HG02759 (cell line): ENCODE results near the gene SPAG9.
A peak's percentile ranks its signal among the peaks of the same experiment; 100 is the strongest.
"Not testable (repeated sequence)": the region's sequence is repeated elsewhere in the genome, so short reads cannot be mapped to it uniquely, and the experiment has no call there.

ENCODE experiments used
- ATAC-seq: cut with Tn5 transposase; IDR thresholded peaks from one replicate; pipeline ENCODE4 v1.9.1; 2021; ENCODE audit warnings: mild to moderate bottlenecking, moderate library complexity; ENCODE audit not compliant: unreplicated experiment

Gene SPAG9

GRCh38 chr17:51133365-51133764 is 12.7 kb upstream of the SPAG9 start:
- no peak for ATAC-seq

DNA sequence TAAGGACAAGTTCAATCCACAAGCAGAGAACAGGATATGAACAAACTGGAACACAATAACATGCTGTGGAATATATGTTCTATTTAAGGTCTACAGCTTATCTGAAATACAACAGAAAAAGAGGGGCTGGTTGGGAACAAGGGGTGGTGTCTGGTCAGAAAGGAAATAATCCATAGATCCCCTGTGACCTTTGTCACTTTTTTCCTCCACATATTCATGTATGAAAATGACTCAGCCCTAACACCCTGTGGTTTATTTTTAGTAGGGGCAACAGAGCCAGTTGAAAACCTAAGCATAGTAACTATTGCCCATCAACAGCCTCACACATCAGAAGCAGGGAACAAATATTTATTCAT is 12.3 kb upstream of the SPAG9 start:
- ATAC-seq: peak; percentile 59

DNA sequence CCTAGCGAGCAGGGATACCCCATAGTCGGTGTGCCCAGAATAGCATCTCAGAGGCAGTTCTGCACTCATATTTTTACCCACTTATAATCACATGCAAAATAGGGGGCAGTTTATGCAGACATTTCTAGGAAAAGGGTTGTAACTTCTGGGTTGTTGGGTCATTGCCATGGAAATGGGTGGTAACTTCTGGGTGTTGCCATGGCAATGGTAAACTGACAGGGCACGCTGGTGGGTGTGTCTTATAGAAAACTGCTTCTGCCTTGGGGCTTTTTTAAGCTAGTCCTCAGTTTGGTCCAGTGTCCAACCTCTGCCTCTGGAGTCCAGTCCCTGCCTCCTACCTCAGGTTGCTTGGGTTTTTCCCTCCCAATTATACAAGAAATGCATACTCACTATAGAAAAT is 7.4 kb upstream of the SPAG9 start:
- ATAC-seq: no peak

GRCh38 chr17:51124640-51125503 is 4.2 kb upstream of the SPAG9 start:
- ATAC-seq: no peak

- ATAC-seq: not testable (repeated sequence)
Measured at GRCh38 chr17:51122473-51123115, 1.9 kb upstream of the SPAG9 start.

DNA sequence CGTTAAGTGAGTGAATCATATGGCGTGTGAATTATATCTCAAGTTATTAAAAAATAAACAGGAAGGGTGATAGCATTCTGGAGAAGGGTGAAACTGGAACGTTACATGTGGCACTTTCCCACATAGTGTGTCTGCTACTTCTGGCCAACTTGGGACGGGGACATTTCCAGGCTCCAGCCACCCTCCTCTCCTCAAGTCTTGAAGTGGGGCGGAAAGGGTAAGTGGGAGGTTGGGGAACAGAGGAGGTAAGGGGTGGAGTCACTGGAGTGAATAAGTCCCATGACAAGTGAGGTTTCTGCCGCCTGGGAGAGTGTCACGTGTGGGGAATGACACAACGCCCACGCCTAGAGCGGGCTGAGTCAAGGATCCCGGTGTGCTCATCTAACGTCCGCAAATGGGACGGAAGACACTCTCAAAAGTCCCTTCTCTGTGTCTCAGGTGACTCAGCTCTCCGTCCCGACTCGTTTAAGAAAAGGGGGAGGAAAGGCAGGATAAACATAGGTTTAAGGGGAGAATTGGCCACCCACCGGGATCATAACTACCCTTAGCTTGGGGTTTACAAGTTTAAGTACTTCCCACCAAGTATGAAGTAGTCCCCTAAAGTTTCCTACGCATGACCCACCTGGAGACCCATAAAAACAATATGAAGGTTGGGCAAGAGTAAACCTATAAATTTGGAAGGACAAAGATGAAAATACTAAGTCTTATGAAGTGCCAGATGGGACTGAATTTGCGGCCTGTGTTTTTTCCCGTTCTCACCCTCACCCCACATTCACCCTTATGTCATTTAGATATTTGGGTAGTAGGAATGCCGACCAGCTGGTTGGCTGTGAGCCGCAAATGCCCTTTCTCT is 1.2 kb upstream of the SPAG9 start:
- ATAC-seq: peak; percentile 32

DNA sequence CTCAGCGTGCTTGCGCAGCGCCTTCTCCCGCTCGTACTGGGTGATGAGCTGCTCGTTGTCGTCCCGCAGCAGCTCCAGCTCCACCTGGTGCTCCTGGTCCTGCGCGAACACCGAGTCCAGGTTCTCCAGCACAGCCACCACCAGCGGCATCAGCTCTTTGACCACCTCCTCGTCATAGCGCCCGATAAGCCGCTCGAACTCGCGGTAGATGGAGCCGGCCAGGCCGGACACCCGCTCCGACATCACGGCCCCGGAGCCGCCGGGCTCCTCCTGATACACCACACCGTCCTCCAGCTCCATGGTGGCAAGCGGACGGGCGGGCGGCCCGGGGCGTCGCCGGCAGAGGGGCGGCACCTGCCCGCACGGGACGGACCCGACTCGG is 320 bp downstream of the SPAG9 start:
- ATAC-seq: peak; percentile 35

GRCh38 chr17:51119415-51120356 is 982 bp downstream of the SPAG9 start:
- ATAC-seq: peak; percentile 23

GRCh38 chr17:51118330-51119195 is 2.1 kb downstream of the SPAG9 start:
- no peak for ATAC-seq

GRCh38 chr17:51115179-51115578 is 5.5 kb downstream of the SPAG9 start:
- ATAC-seq: no peak

- peak; percentile 74 for ATAC-seq
Measured at GRCh38 chr17:51112303-51113222, 8.1 kb downstream of the SPAG9 start.

- no peak for ATAC-seq
Measured at GRCh38 chr17:51107778-51108177, 12.9 kb downstream of the SPAG9 start.

DNA sequence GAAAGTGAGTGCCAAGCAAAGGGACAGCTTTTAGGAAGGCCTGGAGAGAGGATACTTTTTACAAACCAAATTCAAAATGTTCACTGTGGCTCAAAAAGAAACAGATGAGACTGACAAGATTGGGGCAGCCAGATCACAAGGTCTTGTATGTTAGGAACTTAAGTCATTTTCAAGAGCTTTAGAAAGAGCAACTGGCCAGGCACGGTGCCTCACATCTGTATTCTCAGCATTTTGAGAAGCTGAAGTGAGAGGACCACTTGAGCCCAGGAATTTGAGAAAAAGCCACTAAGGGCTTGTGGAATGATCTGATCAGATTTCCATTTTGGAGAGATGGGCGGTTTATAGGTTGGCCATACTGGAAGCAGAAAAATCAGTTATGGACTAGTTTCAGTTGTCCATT is 17.2 kb downstream of the SPAG9 start:
- no peak for ATAC-seq

- ATAC-seq: no peak
Measured at GRCh38 chr17:51103050-51103449, 17.6 kb downstream of the SPAG9 start.

GRCh38 chr17:51097708-51098446 is 22.8 kb downstream of the SPAG9 start:
- no peak for ATAC-seq

- no peak for ATAC-seq
Measured at GRCh38 chr17:51091635-51092034, 29.0 kb downstream of the SPAG9 start.

DNA sequence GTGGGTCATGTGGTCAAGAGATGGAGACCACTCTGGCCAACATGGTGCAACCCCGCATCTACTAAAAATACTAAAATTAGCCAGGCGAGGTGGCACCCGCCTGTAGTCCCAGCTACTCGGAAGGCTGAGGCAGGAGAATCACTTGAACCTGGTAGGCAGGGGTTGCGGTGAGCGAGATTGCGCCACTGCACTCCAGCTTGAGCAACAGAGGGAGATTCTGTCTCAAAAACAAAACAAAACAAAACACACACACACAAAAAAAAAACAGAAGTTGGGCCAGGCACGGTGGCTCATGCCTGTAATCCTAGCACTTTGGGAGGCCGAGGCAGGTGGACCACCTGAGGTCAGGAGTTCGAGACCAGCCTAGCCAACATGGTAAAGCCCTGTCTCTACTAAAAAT is 31.8 kb downstream of the SPAG9 start:
- not testable (repeated sequence) for ATAC-seq

DNA sequence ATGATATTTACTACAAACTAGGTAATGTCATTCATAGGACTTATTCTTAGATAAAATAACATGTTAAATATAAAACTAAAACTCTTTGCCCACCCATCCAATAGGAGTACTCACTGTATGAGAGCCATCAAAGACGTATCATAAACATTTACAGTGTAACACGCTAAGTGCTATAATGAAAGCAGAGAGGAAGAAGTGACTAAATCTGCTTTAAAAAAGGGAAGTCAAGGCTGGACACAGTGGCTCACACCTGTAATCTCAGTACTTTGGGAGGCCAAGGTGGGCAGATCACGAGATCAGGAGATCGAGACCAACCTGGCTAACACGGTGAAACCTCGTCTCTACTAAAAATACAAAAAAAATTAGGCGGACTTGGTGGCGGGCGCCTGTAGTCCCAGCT is 32.4 kb downstream of the SPAG9 start:
- no peak for ATAC-seq
